A549 (cell line): ENCODE results near the gene TMEM9.

Experiments
- CTCF ChIP-seq: fragments of >200 bp; sonication (Bioruptor Twin); formaldehyde crosslinking; IDR thresholded peaks from 3 replicates; pipeline ENCODE4 v1.5.1; 2016
- ELK1 ChIP-seq: fragments of 150-350 bp; IDR thresholded peaks from 2 replicates; pipeline ENCODE4 v1.6.1; 2014; ENCODE audit warnings: low read depth, mild to moderate bottlenecking, low read length
- MYC ChIP-seq: IDR thresholded peaks from 2 replicates; pipeline ENCODE4 v1.6.1; 2012; ENCODE audit warnings: mild to moderate bottlenecking, inconsistent platforms, low read length, improper control_type of control experiment, borderline replicate concordance
- POLR2A ChIP-seq: IDR thresholded peaks from 2 replicates; pipeline ENCODE4 v1.6.1; 2012; ENCODE audit warnings: mild to moderate bottlenecking, low read length
- REST ChIP-seq: fragments of 200-600 bp; sonication (generic); IDR thresholded peaks from 2 replicates; pipeline ENCODE4 v1.6.1; 2016; ENCODE audit warnings: antibody characterized with exemption, mild to moderate bottlenecking, moderate library complexity

GRCh38 chr1:201173736-201174135, 19.5 kb upstream of the TMEM9 start:
- TF ChIP-seq CTCF (no peak), MYC (no peak), POLR2A (no peak), ELK1 (no peak), REST (no peak)
